Cardiac fibroblast (primary cell): ENCODE data around the gene KCNMA1.

Experiments used
- DNase-seq, 2 donors: peaks; one replicate each; pipeline versions ENCODE4 v3.0.0 to v3.0.0-alpha.2; 2010; ENCODE audit warnings: low read depth in 2 of 2
- H3K4me3 ChIP-seq, 2 donors: replicated peaks in 1 of 2; 1 replicate in 1 of 2; 2 replicates in 1 of 2; pipeline ENCODE4 v1.5.1; 2011; ENCODE audit warnings: low read depth in 2 of 2, low read length in 2 of 2, mild to moderate bottlenecking in 2 of 2, moderate library complexity in 1 of 2
- TF ChIP-seq, protein P1 (sequence below): IDR thresholded peaks from one replicate; pipeline ENCODE4 v1.5.1; 2011; ENCODE audit warnings: low read depth, mild to moderate bottlenecking, low read length, inconsistent platforms

Gene KCNMA1

DNA sequence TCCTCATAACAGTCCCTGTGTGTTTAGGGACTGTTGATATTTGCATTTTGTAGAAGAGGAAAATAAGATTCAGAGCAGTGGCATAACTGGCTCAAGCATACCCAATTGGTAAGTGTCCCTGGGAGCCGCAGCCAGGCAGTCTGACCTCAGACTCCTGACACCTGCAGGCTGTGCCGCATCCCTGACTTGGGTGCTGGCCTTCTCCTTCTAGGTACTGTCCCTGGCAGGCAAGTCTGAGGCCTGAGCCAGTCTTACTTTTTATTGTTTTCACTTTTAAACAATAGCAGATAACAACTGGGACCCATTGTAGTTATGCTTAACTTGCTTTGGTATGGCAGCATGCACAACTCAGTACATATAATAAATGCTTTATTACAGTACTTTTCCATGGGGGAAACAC lies 717.0 kb downstream of the KCNMA1 start:
- no peak overlapping the region for H3K4me3 ChIP-seq
- DNase-seq, result no peak
- TF ChIP-seq, protein P1, sequence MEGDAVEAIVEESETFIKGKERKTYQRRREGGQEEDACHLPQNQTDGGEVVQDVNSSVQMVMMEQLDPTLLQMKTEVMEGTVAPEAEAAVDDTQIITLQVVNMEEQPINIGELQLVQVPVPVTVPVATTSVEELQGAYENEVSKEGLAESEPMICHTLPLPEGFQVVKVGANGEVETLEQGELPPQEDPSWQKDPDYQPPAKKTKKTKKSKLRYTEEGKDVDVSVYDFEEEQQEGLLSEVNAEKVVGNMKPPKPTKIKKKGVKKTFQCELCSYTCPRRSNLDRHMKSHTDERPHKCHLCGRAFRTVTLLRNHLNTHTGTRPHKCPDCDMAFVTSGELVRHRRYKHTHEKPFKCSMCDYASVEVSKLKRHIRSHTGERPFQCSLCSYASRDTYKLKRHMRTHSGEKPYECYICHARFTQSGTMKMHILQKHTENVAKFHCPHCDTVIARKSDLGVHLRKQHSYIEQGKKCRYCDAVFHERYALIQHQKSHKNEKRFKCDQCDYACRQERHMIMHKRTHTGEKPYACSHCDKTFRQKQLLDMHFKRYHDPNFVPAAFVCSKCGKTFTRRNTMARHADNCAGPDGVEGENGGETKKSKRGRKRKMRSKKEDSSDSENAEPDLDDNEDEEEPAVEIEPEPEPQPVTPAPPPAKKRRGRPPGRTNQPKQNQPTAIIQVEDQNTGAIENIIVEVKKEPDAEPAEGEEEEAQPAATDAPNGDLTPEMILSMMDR, result no peak

DNA sequence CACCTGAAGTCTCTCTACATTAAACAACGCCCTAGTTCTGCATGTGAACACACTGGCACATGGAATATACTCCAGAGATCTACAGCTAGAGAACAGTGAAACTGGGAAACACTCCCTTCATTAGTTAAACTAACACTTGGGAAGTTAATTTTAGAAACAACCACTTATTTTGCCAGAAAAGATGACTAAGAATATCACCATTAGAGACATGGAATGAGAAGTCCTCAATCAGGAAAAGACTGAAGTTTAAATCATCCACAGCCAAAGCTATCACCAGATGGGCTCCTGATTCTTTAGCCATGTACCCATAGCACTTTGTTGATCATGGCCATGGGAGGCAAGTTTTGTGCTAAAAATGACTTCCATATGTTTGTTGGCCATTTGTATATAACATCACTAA lies 719.5 kb downstream of the KCNMA1 start:
- TF ChIP-seq, protein P1, result no peak
- DNase-seq, result no peak
- no peak overlapping the region for H3K4me3 ChIP-seq

DNA sequence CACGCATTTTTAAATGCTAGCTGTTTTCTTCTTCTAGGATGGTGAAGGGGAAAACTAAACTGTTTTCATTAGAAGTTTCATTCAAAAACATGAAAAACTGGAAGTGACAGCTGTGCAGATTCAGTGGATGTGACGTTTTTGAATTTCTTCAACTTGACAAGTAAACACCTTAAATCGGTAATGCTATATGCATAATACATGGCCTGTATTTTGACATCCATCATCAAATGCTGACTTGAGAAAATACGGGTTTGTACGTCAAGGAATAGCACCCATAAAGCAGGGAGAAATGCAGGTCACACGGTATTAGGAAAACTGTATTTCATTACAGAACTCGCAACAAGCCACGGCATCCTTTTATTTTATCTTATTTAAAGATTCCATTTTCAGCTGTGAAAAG lies 720.5 kb downstream of the KCNMA1 start:
- DNase-seq, result no peak
- TF ChIP-seq, protein P1, result no peak
- no peak overlapping the region for H3K4me3 ChIP-seq

DNA sequence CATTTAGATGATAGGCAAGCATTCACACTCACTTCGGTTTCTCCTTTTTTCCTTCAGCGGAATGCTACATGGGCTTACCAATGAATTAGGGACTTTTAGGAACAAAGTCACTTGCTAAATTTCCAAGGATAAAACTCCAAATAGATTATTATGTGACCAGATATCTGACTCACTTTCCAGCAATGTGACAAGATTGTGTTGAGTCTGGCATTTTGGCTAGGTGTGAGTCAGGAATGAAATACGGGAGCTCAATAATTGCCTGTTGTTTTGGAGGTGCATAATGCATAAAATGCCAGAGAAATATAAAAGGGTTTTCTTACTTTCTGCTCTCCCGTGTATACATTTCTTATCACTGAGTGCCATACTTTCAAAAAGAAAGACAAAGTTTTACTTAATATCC lies 721.1 kb downstream of the KCNMA1 start:
- TF ChIP-seq, protein P1, result no peak
- peak in 1 of 2 donors; percentile 2 for DNase-seq
- no peak overlapping the region for H3K4me3 ChIP-seq

DNA sequence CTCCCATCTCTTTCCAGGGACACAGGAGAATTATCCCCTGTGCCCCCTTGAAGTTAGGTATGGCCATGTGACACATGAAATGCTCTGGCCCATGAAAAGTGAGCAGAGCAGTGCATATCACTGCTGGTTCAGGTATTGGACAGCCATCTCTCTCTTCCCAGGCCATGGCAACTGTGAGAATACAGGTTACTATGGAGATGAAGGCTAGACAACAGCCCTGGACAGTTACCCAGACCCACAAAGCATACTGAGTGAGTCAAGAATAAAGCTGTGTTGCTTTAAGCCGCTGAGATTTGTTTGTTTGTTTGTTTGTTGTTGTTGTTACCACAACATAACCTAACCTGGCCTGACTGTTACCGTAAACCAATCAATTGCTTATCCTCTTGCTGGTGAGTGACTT lies 722.3 kb downstream of the KCNMA1 start:
- TF ChIP-seq, protein P1, result no peak
- no peak overlapping the region for H3K4me3 ChIP-seq
- no peak for DNase-seq

DNA sequence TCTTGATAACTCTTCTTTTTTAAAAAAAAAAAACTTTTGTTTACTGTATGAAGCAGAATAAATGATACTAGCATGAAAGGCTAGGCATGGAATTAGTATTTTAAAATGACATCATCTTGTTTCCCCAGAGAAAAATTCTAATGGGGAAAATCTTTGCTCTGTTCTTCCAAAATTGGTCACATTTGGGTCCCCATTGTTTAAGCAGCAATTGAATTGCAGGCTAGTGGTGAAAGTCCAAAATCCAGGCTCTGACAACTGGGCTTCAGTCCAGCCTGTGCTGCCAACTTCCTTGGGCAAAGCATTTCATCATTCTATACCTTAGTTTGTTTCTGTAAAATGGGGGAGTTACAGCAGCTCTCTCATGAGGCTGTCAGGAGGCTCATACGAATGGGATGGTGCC lies 726.4 kb downstream of the KCNMA1 start:
- TF ChIP-seq, protein P1, result no peak
- no peak overlapping the region for H3K4me3 ChIP-seq
- DNase-seq, result peak in 1 of 2 donors; percentile 2

DNA sequence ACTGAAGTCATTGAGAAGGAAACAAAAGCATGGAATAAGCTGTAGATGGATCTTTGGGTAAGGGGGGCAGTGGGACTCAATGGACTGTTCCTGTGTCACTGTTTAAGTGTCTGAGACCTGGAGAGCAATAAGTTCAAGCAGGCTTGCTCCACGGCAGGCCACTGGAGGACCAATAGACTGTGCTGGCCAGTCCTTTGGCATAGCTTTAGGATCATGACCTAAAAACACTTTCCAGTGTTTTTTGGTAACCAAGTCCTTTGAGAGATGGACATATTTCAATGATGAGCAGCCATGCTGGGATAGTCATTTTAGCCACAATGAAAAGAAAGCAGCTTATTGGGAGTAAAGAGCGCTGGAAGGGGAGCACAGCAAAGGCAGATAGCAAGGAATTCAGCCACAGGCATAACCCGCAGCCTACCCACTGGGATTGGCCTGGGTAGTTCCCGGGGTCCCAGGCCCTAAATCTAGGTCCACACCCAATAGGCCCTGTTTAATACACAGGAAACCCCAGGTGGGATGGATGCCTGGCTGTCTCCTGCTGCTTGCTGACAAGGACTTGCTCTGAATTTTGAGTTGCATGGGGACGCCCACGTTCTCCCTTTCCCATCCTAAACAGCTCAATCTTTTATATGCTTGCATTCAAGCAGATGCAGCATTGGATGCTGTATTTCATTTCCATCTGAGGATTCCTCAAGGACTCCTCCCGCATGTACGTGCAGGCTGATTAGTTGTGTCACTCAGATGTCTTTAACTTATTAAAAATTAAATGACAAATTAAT lies 727.2 kb downstream of the KCNMA1 start:
- TF ChIP-seq, protein P1, result no peak
- no peak for DNase-seq
- no peak overlapping the region for H3K4me3 ChIP-seq
